WTC11 (cell line): ENCODE results near the gene PAEP.

ENCODE experiments used
- CREM ChIP-seq: sonication (generic); formaldehyde crosslinking; IDR thresholded peaks from 2 replicates; pipeline ENCODE4 v1.8.1; 2022; ENCODE audit warnings: mild to moderate bottlenecking, missing genetic modification reagents, moderate library complexity
- NR1H2 ChIP-seq: sonication (generic); formaldehyde crosslinking; IDR thresholded peaks from 2 replicates; pipeline ENCODE4 v1.9.0; 2021; ENCODE audit warnings: mild to moderate bottlenecking, moderate library complexity, missing genetic modification reagents
- TF ChIP-seq, protein P1 (sequence below): sonication (generic); formaldehyde crosslinking; IDR thresholded peaks from 2 replicates; pipeline ENCODE4 v1.8.1; 2023; ENCODE audit warnings: mild to moderate bottlenecking, missing genetic modification reagents, moderate library complexity

DNA sequence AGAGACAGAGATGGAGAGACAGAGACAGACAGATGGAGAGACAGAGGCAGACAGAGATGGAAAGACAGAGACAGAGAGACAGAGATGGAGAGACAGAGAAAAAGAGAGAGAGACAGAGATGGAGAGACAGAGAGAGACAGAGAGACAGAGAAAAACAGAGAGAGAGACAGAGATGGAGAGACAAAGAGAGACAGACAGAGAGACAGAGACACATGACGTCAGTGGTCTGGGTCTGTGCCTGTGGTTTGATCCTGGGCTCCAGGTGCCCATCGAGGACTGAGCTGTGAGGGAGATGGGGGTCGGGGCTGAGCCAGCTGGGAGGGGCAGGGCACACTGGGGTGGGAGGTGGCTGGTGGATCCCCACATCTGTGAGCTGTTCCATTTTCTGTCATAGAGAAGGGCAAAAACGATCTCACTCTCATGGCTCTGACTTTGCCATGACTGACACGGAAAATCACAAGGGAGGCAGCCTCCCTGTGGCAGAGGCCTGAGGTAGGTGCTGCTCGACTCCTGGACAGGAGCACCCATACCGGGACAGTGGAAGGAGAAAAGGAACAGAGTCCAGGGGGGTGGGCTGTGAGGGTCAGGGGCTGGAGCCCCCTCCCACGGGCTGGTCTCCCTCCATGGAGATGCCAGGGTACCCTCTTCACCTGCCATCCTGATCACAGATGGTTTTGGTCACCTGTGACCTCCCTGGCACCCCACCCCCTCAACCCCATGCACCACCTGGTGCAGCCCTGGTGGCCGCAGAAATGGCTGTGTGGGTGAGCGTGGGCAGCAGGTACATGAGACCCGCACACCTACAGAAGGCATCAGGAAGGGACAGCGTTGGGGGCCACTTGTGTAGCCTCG lies 49.0 kb downstream of the PAEP start:
- no peak for TF ChIP-seq CREM (CRISPR knock-in tag)
- TF ChIP-seq, protein P1, sequence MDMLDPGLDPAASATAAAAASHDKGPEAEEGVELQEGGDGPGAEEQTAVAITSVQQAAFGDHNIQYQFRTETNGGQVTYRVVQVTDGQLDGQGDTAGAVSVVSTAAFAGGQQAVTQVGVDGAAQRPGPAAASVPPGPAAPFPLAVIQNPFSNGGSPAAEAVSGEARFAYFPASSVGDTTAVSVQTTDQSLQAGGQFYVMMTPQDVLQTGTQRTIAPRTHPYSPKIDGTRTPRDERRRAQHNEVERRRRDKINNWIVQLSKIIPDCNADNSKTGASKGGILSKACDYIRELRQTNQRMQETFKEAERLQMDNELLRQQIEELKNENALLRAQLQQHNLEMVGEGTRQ (CRISPR knock-in tag): no peak
- no peak for TF ChIP-seq NR1H2 (CRISPR knock-in tag)
